Kidney tubule cell (primary cell): ENCODE results near the gene ASH1L.
A peak's percentile ranks its signal among the peaks of the same experiment; 100 is the strongest.

Source experiments
- DNase-seq: peaks from one replicate; pipeline ENCODE4 v3.0.0-alpha.2; 2018; ENCODE audit warnings: low spot score

Gene ASH1L

GRCh38 chr1:155327981-155328380, 234.6 kb downstream of the ASH1L start:
- DNase-seq, result no peak

DNA sequence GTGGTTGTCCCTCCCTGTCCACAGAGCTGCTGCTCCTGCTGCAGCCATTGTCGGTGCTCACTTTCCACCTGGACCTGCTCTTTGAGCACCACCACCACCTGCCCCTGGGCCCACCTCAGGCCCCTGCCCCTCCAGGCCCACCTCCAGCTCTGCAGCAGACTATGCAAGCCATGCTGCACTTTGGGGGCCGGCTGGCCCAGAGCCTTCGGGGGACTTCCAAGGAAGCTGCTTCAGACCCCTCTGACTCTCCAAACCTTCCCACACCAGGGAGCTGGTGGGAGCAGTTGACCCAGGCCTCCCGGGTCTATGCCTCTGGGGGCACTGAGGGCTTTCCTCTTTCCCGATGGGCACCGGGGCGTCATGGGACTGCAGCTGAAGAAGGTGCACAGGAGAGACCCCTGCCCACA, 236.0 kb downstream of the ASH1L start:
- DNase-seq, result no peak

DNA sequence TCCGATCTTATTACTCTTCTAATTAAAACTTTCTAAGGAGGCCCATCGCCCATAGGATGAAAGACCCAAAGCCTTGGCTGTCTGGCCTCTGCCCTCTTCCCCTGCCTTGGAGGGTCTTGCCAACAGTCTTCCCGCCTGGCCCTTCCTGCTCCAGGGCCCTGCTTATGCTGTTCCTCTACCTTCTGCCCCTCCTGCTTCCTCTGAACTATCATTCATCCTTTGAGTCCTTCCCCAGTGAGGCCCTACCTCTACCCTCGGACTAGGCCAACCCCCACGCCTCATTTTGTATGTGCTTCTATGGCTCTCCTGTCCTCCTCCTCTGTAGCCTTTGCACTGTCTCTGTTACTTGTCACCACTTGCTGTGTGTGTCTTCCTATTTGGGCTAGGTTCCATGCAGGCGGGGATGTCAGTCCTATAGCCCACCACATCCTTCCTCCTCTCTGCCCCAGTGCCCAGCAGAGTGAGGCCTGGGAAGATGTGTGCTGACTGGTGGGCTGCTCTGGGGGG, 236.5 kb downstream of the ASH1L start:
- DNase-seq, result no peak

GRCh38 chr1:155325603-155325893, 237.1 kb downstream of the ASH1L start:
- DNase-seq, result no peak

DNA sequence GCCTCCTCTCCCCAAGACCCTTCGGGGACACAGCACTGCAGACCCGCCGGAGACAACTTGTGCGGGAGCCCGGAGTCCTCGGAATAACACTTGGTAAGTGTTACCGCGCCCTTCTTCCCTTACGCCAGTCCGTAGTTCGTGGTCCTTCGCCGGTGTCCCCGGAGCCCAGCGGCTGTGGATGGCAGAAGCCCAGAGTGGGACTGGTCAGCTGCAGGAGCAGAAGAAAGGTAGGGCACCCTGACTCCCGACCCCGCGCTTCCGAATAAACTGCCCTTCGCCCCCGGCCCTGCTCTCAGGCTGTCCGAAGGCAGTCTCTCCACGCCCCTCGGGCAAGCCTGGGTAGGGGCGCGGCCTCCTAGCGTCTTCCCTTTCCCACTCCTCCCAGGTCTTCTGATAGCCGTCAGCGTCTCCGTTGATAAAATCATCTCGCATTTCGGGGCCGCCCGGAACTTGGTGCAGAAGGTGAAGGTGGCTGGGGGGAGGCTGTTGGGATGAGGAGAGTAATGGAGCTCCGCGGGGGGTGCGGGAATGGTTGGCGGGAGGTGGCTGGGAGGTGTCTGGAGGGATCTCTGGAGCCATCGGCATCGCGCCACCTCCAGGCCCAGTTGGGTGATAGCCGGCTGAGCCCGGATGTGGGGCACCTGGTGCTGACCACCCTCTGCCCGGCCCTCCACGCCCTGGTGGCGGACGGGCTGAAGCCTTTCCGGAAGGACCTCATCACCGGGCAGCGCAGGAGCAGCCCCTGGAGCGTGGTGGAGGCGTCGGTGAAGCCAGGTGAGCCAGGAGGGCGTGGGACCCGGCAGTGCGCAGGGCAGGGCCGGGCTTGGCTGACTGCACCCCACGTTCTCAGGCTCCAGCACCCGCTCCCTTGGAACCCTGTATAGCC, 237.6 kb downstream of the ASH1L start:
- peak; percentile 81 for DNase-seq

DNA sequence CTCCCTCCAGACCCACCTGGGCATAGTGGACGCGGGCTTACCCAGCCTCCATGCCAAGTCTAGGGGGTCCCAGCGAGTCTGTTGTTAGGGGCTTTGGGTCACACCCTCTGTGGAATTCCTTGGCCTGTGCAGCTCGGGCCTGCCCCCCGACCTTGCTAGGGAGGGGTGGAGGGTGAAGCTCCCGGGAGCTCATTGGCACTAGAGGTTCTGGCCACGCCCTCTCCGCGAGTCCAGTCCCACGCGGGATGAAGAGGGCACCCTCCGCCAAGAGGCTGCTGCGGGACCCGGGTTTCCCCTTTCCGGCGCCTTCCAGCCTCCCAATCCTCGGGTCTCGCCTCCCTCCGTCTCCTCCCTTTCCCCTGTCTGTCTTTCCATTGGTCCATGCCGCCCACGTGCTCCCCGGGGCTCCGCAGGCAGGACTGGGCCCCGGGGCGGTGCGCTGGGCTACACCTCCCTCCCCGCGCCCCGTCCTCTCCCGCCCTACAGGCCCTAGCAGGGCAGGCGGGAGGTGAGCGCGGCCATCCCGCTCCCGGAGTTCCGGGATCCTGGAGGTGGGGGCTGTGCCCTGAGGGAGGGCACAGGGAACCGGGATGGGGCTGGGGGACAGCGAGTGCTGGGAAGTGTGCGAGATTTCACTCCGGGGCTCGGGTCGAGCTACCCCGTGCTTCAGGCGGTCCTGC, 238.4 kb downstream of the ASH1L start:
- DNase-seq, result peak; percentile 99

GRCh38 chr1:155323729-155324036, 238.9 kb downstream of the ASH1L start:
- peak; percentile 93 for DNase-seq

DNA sequence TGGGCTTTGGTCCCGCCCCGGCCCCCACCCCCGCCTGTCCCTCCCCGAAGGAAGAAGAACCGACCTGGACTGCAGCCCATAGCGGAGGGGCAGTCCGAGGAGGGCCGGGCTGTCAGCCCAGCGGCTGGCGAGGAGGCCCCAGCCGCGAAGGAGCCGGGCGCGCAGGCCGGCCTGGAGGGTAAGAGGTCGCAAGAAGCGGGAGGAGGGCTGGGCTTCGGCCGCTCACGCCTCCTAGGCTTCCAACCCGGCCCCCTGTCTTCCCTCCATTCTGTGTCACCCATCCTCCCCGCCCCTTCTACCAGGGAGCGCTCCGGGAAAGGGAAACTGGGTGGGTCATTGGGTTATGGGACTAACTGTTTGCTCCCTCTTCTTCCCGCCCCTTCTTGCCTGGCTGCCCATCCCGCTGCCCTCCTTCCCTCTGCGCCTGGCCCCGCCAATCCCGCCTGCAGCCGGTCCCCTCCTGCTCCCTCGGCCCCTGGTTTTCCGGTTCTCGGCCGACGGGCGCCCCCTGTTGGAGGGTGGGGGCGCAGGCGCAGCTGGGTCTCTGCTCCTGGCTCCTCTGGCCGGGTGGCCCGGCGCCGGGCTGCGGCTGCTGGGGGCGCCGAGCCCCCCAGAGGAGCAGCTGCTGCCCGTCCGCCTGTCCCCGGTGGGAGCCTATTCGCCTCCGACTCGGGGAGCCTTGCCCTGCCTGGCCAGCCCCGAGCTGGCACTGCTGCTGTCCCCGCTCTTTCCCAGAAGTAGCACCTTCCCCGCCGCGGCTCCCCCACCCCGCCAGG, 239.5 kb downstream of the ASH1L start:
- peak; percentile 96 for DNase-seq

- DNase-seq, result peak; percentile 37
Measured at GRCh38 chr1:155322571-155322952, 240.0 kb downstream of the ASH1L start.

GRCh38 chr1:155321639-155322503, 240.7 kb downstream of the ASH1L start:
- no peak for DNase-seq

- peak; percentile 47 for DNase-seq
Measured at GRCh38 chr1:155320661-155321617, 241.7 kb downstream of the ASH1L start, which contains the start of gene RUSC1. Gene RUSC1 (plus strand): TSS chr1:155320894. CDS start chr1:155321774, 880 bp downstream.

DNA sequence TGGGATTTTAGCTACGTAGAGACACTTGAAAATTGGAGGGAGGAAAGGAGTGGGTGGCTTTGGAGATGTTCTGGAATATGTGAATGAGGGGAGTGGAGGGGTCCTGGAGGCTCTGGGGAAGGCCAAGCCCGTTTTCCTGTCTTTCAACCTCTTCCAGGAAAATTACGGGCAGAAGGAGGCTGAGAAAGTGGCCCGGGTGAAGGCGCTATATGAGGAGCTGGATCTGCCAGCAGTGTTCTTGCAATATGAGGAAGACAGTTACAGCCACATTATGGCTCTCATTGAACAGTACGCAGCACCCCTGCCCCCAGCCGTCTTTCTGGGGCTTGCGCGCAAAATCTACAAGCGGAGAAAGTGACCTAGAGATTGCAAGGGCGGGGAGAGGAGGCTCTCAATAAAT, 242.4 kb downstream of the ASH1L start:
- no peak for DNase-seq

- DNase-seq, result no peak
Measured at GRCh38 chr1:155319536-155319935, 243.1 kb downstream of the ASH1L start.

- DNase-seq, result no peak
Measured at GRCh38 chr1:155318082-155318481, 244.5 kb downstream of the ASH1L start.

- DNase-seq, result peak; percentile 23
Measured at GRCh38 chr1:155316922-155317321, 245.7 kb downstream of the ASH1L start.

- DNase-seq, result no peak
Measured at GRCh38 chr1:155313261-155313660, 249.3 kb downstream of the ASH1L start.

- DNase-seq, result peak; percentile 43
Measured at GRCh38 chr1:155309423-155310021, 253.1 kb downstream of the ASH1L start.

- DNase-seq, result peak; percentile 99
Measured at GRCh38 chr1:155308493-155309422, 253.8 kb downstream of the ASH1L start, which contains the start of gene FDPS. Gene FDPS (plus strand): TSS chr1:155308866. CDS start chr1:155309790, 924 bp downstream.

DNA sequence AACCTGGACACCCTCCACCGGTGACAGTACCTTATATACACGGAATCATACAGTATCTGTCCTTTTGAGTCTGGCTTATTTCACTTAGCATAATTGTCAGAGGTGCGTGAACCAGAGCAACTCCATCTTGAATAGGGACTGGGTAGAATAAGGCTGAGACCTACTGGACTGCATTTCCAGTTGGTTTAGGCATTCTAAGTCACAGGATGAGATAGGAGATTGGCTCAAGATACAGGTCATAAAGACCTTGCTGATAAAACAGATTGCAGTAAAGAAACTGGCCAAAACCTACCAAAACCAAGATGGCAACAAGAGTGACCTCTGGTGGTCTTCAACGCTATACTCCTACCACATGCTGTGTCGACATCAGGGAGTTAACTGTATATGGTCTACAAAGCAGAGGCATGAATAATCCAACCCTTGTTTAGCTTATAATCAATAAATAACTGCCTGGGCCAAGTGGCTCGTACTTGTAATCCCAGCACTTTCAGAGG, 255.3 kb downstream of the ASH1L start:
- DNase-seq, result peak; percentile 48
